Osteocyte (in vitro differentiated cells): ENCODE data around the gene SERPINA12. TPM values are rescaled to one million over a fixed set of nuclear protein-coding genes. Genes with fewer than 3 reads are reported as not detected.

Source experiments
- DNase-seq: peaks from one replicate; pipeline ENCODE4 v3.0.0; 2021; ENCODE audit warnings: mixed read lengths; ENCODE audit not compliant: unreplicated experiment; ENCODE audit errors: extremely low spot score
- H3K27ac Mint-ChIP-seq: one replicate; pipeline ENCODE4 v1.8.0; 2021; ENCODE audit warnings: mild to moderate bottlenecking, mixed read lengths; ENCODE audit not compliant: unreplicated experiment
- H3K27me3 Mint-ChIP-seq: one replicate; pipeline ENCODE4 v1.8.0; 2021; ENCODE audit warnings: mixed read lengths; ENCODE audit not compliant: unreplicated experiment
- H3K36me3 Mint-ChIP-seq: one replicate; pipeline ENCODE4 v1.8.0; 2021; ENCODE audit warnings: mixed read lengths; ENCODE audit not compliant: unreplicated experiment
- H3K4me1 Mint-ChIP-seq: one replicate; pipeline ENCODE4 v1.8.0; 2021; ENCODE audit warnings: mixed read lengths; ENCODE audit not compliant: unreplicated experiment
- H3K4me3 Mint-ChIP-seq: one replicate; pipeline ENCODE4 v1.8.0; 2021; ENCODE audit warnings: mild to moderate bottlenecking, moderate library complexity, mixed read lengths; ENCODE audit not compliant: unreplicated experiment
- H3K9me3 Mint-ChIP-seq: one replicate; pipeline ENCODE4 v1.8.0; 2021; ENCODE audit warnings: mixed read lengths; ENCODE audit not compliant: unreplicated experiment
- total RNA-seq: library from RNA; stranded (reverse); gene quantifications from 2 replicates; pipeline ENCODE4 v1.2.1, GENCODE V29; 2021
- TF ChIP-seq, protein P1 (sequence below): fragments of 200-600 bp; sonication (generic); IDR thresholded peaks from 2 replicates; pipeline ENCODE4 v1.5.0; 2021; ENCODE audit warnings: antibody characterized with exemption, mild to moderate bottlenecking, moderate library complexity

The SERPINA12 gene
- total RNA-seq, 1 donor from 2014 or later = not detected

DNA sequence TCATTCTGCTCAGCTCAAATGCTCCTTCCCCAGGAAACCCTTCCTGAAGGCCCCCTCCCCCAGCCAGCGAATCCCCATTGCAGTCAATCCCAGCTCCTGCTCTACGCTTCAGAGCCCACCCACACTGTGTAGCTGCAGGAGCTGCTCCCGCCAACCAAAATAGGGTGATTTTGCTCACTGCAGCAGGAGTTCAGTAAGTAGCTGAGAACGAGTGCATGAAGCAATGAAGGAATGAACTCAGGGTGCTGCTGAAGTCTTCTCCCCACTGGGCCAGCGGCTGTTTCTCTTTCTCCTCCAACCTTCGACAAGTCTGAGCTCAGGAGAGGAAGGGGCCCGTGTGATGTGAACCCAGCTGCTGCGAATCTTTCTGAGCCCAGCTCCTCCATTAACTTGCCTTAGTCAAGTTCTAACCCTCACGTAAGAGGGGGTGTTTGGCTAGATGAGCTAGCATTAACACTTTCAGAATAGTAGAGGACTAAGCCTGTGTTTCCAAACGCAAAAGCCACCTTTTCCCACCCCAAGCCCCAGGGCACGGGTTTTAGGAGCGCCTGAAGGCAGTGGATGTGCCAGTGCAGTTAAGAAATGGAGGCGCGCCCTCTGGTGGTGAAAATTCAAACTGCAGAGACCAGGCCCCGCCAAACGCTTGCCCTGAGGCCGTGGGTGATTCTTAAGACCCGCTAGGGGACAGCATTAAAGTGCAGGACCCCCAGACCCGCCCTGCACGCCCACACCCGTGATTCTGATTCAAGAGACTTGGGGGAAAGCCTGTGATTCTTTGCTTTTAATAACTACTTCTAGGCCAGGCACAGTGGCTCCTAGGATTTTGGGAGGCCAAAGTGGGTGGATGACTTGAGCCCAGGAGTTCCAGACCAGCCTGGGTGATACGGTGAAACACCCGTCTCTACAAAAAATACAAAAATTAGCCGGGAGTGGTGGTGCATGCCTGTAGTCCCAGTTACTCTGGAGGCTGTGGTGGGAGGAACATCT, 40.0 kb upstream of the SERPINA12 start:
- Mint-ChIP-seq H3K4me1 (no peaks in the 10 kb centered on the region), H3K27me3 (peaks cover 27% of the 10 kb centered on the region), H3K36me3 (no peaks in the 10 kb centered on the region), H3K9me3 (peaks cover 27% of the 10 kb centered on the region), H3K27ac (no peak overlapping the region), H3K4me3 (no peak overlapping the region)
- TF ChIP-seq, protein P1, sequence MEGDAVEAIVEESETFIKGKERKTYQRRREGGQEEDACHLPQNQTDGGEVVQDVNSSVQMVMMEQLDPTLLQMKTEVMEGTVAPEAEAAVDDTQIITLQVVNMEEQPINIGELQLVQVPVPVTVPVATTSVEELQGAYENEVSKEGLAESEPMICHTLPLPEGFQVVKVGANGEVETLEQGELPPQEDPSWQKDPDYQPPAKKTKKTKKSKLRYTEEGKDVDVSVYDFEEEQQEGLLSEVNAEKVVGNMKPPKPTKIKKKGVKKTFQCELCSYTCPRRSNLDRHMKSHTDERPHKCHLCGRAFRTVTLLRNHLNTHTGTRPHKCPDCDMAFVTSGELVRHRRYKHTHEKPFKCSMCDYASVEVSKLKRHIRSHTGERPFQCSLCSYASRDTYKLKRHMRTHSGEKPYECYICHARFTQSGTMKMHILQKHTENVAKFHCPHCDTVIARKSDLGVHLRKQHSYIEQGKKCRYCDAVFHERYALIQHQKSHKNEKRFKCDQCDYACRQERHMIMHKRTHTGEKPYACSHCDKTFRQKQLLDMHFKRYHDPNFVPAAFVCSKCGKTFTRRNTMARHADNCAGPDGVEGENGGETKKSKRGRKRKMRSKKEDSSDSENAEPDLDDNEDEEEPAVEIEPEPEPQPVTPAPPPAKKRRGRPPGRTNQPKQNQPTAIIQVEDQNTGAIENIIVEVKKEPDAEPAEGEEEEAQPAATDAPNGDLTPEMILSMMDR = peak; percentile 95
- DNase-seq = peak; percentile 90

DNA sequence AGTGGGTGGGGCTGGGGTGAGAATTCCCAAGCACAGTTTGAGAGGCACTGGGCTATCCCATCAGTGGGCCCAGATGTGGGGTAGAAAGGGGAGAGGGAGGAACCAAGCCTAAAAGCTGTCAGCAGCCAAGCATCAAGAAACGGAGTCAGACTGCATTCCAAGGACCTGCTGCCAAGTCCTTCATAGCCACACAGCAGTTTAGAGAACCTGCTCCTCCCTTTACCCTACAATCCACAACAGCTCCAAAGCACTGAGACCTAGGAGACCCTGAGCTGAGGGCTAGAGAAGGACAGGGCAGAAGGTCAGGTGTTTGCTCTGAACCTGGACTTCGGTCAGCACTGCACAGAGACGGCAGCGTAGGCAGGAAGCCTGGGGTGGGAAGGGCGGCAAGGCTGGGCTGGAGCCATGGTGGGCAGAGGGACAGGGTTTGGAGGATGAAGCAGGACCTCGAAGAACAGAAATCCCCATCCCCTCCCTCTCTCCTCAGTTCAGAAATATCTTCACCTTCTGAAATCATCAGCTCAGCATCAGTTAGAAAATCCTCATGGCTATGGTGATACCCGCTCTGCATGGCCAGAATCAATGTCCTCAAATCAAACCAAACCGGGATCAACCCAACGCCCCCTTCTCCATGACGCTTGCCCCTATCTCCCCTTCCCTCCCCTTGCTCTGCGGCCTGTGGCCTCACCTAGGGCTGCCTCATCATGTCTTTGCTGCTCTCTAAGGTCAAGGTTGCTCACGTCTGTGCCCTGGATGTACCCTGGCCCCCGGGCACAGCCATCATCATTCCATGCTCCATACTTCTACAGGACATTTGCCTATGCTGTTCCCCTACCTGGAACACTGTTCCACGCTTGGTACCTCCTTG, 39.1 kb upstream of the SERPINA12 start:
- no peaks in the 10 kb centered on the region for H3K36me3 Mint-ChIP-seq
- peaks cover 24% of the 10 kb centered on the region for H3K27me3 Mint-ChIP-seq
- peaks cover 18% of the 10 kb centered on the region for H3K9me3 Mint-ChIP-seq
- H3K4me1 Mint-ChIP-seq = no peaks in the 10 kb centered on the region
- no peak overlapping the region for H3K4me3 Mint-ChIP-seq
- peak; percentile 73 for DNase-seq
- TF ChIP-seq, protein P1 = no peak
- no peak overlapping the region for H3K27ac Mint-ChIP-seq

DNA sequence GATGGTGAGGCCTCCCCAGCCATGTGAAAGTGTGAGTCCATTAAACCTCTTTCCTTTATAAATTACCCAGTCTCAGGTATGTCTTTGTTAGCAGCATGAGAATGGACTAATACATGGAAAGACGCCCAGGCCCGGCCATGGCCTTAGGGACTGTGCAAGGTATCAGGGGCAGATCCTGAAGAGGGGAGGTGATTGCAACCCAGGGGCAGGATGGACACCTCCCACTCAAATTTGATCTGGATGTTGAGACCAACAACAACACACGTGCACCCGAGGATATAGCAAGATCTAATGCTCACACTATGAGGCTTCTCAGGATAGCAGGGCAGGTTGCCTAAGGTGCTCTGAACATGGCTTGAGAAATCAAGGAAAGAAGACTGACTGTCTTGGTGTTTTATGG, 38.5 kb upstream of the SERPINA12 start:
- no peak overlapping the region for H3K4me3 Mint-ChIP-seq
- peaks cover 18% of the 10 kb centered on the region for H3K27me3 Mint-ChIP-seq
- no peaks in the 10 kb centered on the region for H3K4me1 Mint-ChIP-seq
- DNase-seq = peak; percentile 57
- TF ChIP-seq, protein P1 = no peak
- H3K27ac Mint-ChIP-seq = no peak overlapping the region
- peaks cover 17% of the 10 kb centered on the region for H3K9me3 Mint-ChIP-seq
- H3K36me3 Mint-ChIP-seq = no peaks in the 10 kb centered on the region

DNA sequence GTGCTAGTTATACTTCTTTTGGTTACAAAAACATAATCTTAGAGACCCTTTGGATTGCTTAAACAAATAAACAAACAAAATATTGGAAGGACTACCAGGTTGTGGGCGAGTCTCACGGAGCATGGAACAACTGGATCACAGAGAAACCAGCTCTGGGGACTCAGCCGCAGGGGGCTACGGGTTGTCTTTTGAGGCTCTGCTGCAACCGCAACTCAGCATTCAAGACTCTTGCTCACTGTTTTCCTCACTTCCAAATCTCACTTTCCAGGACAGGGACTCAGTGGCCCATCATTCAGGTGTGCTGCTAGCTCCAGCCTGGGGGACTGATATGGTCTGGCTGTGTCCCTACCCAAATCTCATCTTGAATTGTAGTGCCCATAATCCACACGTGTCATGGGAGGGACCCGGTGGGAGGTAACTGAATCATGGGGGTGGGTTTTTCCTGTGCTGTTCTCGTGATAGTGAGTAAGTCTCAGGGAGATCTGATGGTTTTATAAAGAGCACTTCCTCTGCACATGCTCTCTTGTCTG, 37.9 kb upstream of the SERPINA12 start:
- TF ChIP-seq, protein P1 = no peak
- peak; percentile 56 for DNase-seq
- H3K36me3 Mint-ChIP-seq = no peaks in the 10 kb centered on the region
- peaks cover 12% of the 10 kb centered on the region for H3K9me3 Mint-ChIP-seq
- peaks cover 12% of the 10 kb centered on the region for H3K27me3 Mint-ChIP-seq
- no peak overlapping the region for H3K4me3 Mint-ChIP-seq
- H3K4me1 Mint-ChIP-seq = peaks cover 3% of the 10 kb centered on the region
- H3K27ac Mint-ChIP-seq = no peak overlapping the region
